Mammary epithelial cell (primary cell): ENCODE measurements around the gene MBP.

ENCODE experiments used
- CTCF ChIP-seq, 2 donors: IDR thresholded peaks in 1 of 2; conservative IDR thresholded peaks in 1 of 2; 2 replicates each; pipeline ENCODE4 v1.5.1; 2011 to 2012; ENCODE audit warnings: inconsistent platforms in 2 of 2, low read length in 2 of 2, mild to moderate bottlenecking in 2 of 2, control low read depth in 1 of 2, low read depth in 1 of 2; ENCODE audit not compliant: insufficient read depth in 1 of 2; ENCODE audit errors: extremely low read depth in 1 of 2
- EZH2 ChIP-seq: IDR thresholded peaks from 2 replicates; pipeline ENCODE4 v1.6.1; 2012; ENCODE audit warnings: low read length, inconsistent platforms, borderline replicate concordance

GRCh38 chr18:77103991-77104531 lies 28.5 kb downstream of the MBP start:
- TF ChIP-seq CTCF (conservative IDR thresholded peaks at IDR 0.05 in 1 of 2, IDR thresholded peaks at IDR 0.05 in 1 of 2; ENCODE audit: extremely low read depth in 1 of 2, insufficient read depth in 1 of 2, low read depth in 1 of 2, low read length in 2 of 2) (no peak), EZH2 (no peak)
